ENCODE results near the gene RFESD.

RFESD gene

DNA sequence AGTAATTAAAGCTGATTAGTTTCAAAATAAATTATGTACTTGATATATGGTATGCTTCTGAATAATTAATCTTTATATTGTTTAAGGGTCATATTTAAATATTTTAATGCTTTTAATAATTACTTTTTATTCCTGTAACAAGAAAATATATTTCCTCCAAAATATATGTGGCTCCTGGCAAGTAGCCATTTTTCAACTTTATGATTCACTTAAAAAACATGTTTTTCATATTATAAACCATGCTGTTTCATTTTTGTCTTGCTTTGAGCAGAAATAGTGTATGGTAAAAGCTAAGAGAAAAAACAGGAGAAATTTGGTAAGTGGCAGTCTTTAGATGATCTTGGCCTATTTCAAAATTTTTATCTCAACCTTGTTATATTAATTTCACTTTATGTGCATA lies 21.6 kb downstream of the RFESD start:
- H3K27me3 ChIP-seq (replicated peaks; ENCODE audit: control insufficient read depth, insufficient read depth, low read length): no peaks in the 10 kb centered on the region

DNA sequence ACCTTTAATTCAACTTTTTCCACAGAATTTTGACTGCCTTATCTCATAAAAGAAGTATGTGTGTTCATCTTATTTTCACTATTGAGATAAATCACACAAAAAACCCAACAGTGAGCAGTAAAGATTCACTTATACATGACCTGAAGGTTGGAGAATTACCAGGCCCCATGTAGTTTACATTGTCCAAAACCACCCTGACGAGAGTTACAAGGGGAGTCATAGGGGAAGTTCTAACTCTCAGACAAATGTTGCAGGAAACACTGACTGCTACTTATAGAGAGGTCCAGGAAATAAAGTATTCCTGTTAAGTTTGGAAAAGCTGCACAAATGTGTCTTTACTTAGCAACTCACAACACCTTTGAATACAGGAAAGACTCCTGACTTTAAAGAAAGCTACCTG lies 22.2 kb downstream of the RFESD start:
- no peak overlapping the region for H3K4me3 ChIP-seq (ENCODE audit: low read length)
- H3K9me3 ChIP-seq (ENCODE audit: control insufficient read depth, low read length): no peaks in the 10 kb centered on the region
- no peak overlapping the region for H3K9ac ChIP-seq (ENCODE audit: low read length)
- H3K36me3 ChIP-seq (ENCODE audit: control insufficient read depth, insufficient read depth, low read length, severe bottlenecking): no peaks in the 10 kb centered on the region
- DNase-seq (ENCODE audit: low read depth): no peak
- no peaks in the 10 kb centered on the region for H3K27me3 ChIP-seq (replicated peaks; ENCODE audit: control insufficient read depth, insufficient read depth, low read length)
- peaks cover 49% of the 10 kb centered on the region for H3K4me1 ChIP-seq (ENCODE audit: control insufficient read depth, insufficient read depth, low read length)

More for the DNA sequence above, 21.6 kb downstream of the RFESD start:
- H3K4me1 ChIP-seq (ENCODE audit: control insufficient read depth, insufficient read depth, low read length): peaks cover 45% of the 10 kb centered on the region
- H3K9ac ChIP-seq (ENCODE audit: low read length): no peak overlapping the region
- H3K9me3 ChIP-seq (ENCODE audit: control insufficient read depth, low read length): no peaks in the 10 kb centered on the region
- H3K36me3 ChIP-seq (ENCODE audit: control insufficient read depth, insufficient read depth, low read length, severe bottlenecking): no peaks in the 10 kb centered on the region
- peak; percentile 59 for DNase-seq (ENCODE audit: low read depth)
- H3K4me3 ChIP-seq (ENCODE audit: low read length): no peak overlapping the region

DNA sequence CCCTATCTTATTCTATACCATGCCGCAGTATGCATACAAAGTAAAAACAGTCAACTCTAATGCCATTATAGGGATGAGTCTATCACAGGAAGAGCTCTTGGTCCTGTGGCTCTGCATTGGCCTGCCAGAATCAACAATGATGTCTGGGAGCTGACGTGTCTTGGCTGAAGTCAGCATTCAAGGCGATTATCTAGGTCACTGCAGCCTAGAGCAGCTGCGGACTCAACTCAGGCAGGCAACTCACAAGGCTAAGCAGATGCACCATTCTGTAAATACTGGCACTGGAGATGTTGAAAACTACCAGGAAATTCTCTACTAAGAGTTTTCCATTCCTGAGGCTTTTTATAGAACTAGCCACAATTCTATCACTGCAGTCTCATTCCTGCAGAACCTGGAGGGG lies 23.0 kb downstream of the RFESD start:
- Histone ChIP-seq H3K4me1 (ENCODE audit: control insufficient read depth, insufficient read depth, low read length) (peaks cover 43% of the 10 kb centered on the region), H3K9me3 (ENCODE audit: control insufficient read depth, low read length) (no peaks in the 10 kb centered on the region), H3K36me3 (ENCODE audit: control insufficient read depth, insufficient read depth, low read length, severe bottlenecking) (no peaks in the 10 kb centered on the region), H3K9ac (ENCODE audit: low read length) (no peak overlapping the region), H3K4me3 (ENCODE audit: low read length) (no peak overlapping the region), H3K27me3 (replicated peaks; ENCODE audit: control insufficient read depth, insufficient read depth, low read length) (no peaks in the 10 kb centered on the region)
- DNase-seq (ENCODE audit: low read depth): peak; percentile 83

DNA sequence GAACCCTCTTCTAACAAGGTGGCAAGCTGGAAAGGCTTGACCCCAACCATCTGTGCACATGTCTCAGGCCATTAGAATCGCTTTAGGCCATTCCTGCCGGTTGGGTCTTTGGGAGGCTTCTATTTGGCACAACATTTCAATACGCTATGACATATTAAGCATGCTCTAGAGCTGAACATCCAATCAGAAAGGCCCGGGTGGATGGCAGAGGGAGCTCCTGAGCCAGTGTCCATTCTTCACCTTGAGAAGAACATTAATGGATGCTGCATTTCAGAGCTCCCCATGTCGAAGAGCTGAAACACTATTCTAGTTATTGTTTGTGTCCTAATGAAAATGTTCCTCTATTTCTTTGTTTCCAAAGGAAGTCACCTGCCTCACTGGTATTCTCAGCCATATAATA lies 23.4 kb downstream of the RFESD start:
- Histone ChIP-seq H3K4me3 (ENCODE audit: low read length) (no peak overlapping the region), H3K9me3 (ENCODE audit: control insufficient read depth, low read length) (no peaks in the 10 kb centered on the region), H3K27me3 (replicated peaks; ENCODE audit: control insufficient read depth, insufficient read depth, low read length) (no peaks in the 10 kb centered on the region), H3K9ac (ENCODE audit: low read length) (no peak overlapping the region), H3K4me1 (ENCODE audit: control insufficient read depth, insufficient read depth, low read length) (peaks cover 40% of the 10 kb centered on the region), H3K36me3 (ENCODE audit: control insufficient read depth, insufficient read depth, low read length, severe bottlenecking) (no peaks in the 10 kb centered on the region)
- DNase-seq (ENCODE audit: low read depth): no peak

DNA sequence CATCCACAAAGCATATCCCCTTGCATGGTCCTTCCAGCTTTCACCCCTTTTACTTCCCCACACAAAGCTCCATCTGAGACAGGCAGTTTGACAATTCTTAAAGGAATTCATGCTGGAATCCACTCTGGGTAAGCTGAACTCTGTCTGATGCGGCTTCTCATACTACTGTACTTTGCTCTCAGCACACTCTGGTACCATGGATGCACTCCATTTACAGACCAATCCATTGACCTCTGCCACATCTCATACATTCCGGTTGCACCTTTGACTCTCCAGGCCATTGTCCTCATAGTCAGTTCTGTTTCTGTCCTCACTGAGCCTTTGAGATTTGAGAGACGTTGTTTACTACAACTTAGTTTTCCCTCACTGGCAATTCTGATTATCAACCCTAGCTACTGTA lies 24.0 kb downstream of the RFESD start:
- H3K4me3 ChIP-seq (ENCODE audit: low read length): no peak overlapping the region
- DNase-seq (ENCODE audit: low read depth): peak; percentile 26
- no peaks in the 10 kb centered on the region for H3K36me3 ChIP-seq (ENCODE audit: control insufficient read depth, insufficient read depth, low read length, severe bottlenecking)
- no peaks in the 10 kb centered on the region for H3K27me3 ChIP-seq (replicated peaks; ENCODE audit: control insufficient read depth, insufficient read depth, low read length)
- H3K9ac ChIP-seq (ENCODE audit: low read length): no peak overlapping the region
- peaks cover 40% of the 10 kb centered on the region for H3K4me1 ChIP-seq (ENCODE audit: control insufficient read depth, insufficient read depth, low read length)
- H3K9me3 ChIP-seq (ENCODE audit: control insufficient read depth, low read length): no peaks in the 10 kb centered on the region

DNA sequence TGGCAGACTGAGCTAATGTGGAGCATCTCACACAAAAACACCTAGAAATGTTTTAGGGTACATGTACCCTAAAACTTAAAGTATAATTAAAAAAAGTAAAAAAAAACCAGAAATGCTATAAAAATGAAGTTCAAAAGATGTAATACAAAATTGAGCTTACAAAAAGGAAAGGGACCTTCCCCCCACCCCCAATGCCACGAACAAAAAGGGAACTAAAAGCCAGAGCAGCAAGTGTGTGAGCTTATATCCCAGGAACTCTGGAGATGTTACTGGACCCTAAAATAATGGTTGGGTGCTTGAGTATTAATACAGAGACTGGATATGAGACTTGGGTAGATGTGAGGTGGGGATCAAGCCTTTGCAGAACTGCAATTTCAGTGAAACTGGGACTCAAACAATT lies 25.2 kb downstream of the RFESD start:
- H3K4me3 ChIP-seq (ENCODE audit: low read length): no peak overlapping the region
- no peaks in the 10 kb centered on the region for H3K9me3 ChIP-seq (ENCODE audit: control insufficient read depth, low read length)
- no peaks in the 10 kb centered on the region for H3K36me3 ChIP-seq (ENCODE audit: control insufficient read depth, insufficient read depth, low read length, severe bottlenecking)
- no peak for DNase-seq (ENCODE audit: low read depth)
- no peak overlapping the region for H3K9ac ChIP-seq (ENCODE audit: low read length)
- no peaks in the 10 kb centered on the region for H3K27me3 ChIP-seq (replicated peaks; ENCODE audit: control insufficient read depth, insufficient read depth, low read length)
- peaks cover 40% of the 10 kb centered on the region for H3K4me1 ChIP-seq (ENCODE audit: control insufficient read depth, insufficient read depth, low read length)

DNA sequence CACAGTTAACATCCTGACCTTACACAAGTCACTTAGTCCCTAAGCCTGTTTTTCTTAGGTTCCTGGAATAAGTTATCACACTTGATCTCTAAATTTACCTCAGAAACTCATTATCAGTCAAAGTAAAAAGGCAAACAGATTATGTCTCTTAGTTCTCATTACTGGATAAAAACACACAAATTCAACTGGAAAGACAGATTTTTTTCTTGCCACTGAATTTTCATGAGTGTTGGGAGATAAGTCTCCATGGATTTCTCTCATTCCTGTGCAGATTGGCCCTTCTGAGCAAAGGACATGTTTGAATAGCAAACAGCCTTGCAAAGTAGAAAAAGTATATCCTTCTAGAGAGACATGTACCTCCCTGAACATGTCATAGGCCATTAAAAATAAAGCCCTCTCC lies 26.1 kb downstream of the RFESD start:
- no peak overlapping the region for H3K4me3 ChIP-seq (ENCODE audit: low read length)

DNA sequence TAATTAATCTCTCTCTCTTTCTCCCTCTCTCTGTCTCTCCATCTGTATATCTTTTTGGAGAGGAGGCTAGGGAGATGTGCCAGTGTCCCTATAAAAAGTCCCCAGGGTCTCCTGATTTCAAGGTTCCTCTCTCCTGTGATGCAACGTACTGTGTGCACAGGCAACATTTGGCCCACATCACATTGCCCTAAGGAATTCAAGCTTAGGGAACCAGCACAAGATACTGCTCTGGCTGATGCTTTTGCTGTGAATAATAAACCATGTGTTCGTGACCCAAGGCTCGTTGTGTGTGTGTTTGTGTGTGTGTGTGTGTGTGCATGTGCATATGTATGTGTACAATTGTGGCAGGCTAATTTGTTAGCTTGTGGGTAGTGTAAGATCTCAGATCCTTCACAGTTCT lies 26.5 kb downstream of the RFESD start:
- Histone ChIP-seq H3K4me1 (ENCODE audit: control insufficient read depth, insufficient read depth, low read length) (peaks cover 40% of the 10 kb centered on the region), H3K36me3 (ENCODE audit: control insufficient read depth, insufficient read depth, low read length, severe bottlenecking) (no peaks in the 10 kb centered on the region)
- DNase-seq (ENCODE audit: low read depth): peak; percentile 63

More for the DNA sequence above, 26.1 kb downstream of the RFESD start:
- Histone ChIP-seq H3K36me3 (ENCODE audit: control insufficient read depth, insufficient read depth, low read length, severe bottlenecking) (no peaks in the 10 kb centered on the region), H3K27me3 (replicated peaks; ENCODE audit: control insufficient read depth, insufficient read depth, low read length) (no peaks in the 10 kb centered on the region), H3K9me3 (ENCODE audit: control insufficient read depth, low read length) (no peaks in the 10 kb centered on the region), H3K4me1 (ENCODE audit: control insufficient read depth, insufficient read depth, low read length) (peaks cover 40% of the 10 kb centered on the region), H3K9ac (ENCODE audit: low read length) (peak overlapping the region; percentile 35)
- DNase-seq (ENCODE audit: low read depth): no peak

DNA sequence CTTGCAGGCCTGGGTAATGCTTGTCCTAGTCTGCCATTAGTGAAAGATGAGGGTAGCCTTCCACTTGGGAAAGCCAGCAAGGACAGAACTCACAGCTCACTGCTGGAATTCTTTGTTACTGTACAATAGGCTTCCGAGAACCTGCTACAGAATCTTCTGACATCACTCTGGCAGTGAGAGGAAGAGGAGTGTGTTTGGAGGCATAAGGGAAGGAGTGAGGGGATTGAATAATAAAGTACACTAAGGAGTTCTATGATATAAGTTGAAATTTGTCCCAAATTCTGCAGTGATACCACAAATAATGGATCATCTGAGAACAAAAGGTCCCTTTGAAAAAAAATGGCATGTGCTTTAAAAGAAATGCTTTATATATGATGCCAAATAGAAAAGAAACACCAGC lies 36.3 kb downstream of the RFESD start, which contains the start of gene SPATA9:
TSS of gene SPATA9 (minus strand) at position 101 of the 400 bp plus-strand sequence. CDS start 137 bp downstream, outside the sequence.
- Histone ChIP-seq H3K9me3 (ENCODE audit: control insufficient read depth, low read length) (no peaks in the 10 kb centered on the region), H3K36me3 (ENCODE audit: control insufficient read depth, insufficient read depth, low read length, severe bottlenecking) (peaks cover 10% of the 10 kb centered on the region), H3K4me1 (ENCODE audit: control insufficient read depth, insufficient read depth, low read length) (no peaks in the 10 kb centered on the region), H3K27me3 (replicated peaks; ENCODE audit: control insufficient read depth, insufficient read depth, low read length) (no peaks in the 10 kb centered on the region), H3K9ac (ENCODE audit: low read length) (no peak within 1 kb of the TSS), H3K4me3 (ENCODE audit: low read length) (no peak within 1 kb of the TSS)
- DNase-seq (ENCODE audit: low read depth): no peak

More for the DNA sequence above, 26.5 kb downstream of the RFESD start:
- Histone ChIP-seq H3K9me3 (ENCODE audit: control insufficient read depth, low read length) (no peaks in the 10 kb centered on the region), H3K4me3 (ENCODE audit: low read length) (peak overlapping the region; percentile 48), H3K27me3 (replicated peaks; ENCODE audit: control insufficient read depth, insufficient read depth, low read length) (no peaks in the 10 kb centered on the region), H3K9ac (ENCODE audit: low read length) (peak overlapping the region; percentile 35)

DNA sequence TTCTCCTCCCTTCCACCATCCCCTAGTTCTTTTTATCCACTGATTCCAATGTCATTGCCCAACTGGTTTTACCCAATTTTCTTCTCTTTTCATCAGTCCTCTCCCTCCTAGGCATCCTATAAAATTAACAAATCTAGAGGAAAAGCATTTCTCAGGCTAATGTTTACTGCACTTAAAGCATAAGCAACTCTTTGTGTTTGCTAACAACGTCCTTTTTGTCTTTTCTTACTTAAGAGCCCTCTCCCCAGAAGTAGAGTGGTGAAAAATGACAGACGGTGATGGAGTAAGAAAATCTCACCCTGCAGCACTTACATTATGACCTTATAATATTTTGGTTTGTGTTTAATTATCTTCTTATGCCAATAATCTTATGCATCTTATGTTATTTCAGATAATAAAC lies 37.8 kb downstream of the RFESD start:
- Histone ChIP-seq H3K9me3 (ENCODE audit: control insufficient read depth, low read length) (no peaks in the 10 kb centered on the region), H3K4me3 (ENCODE audit: low read length) (no peak overlapping the region), H3K4me1 (ENCODE audit: control insufficient read depth, insufficient read depth, low read length) (no peaks in the 10 kb centered on the region), H3K36me3 (ENCODE audit: control insufficient read depth, insufficient read depth, low read length, severe bottlenecking) (peaks cover 10% of the 10 kb centered on the region), H3K9ac (ENCODE audit: low read length) (no peak overlapping the region), H3K27me3 (replicated peaks; ENCODE audit: control insufficient read depth, insufficient read depth, low read length) (no peaks in the 10 kb centered on the region)
- no peak for DNase-seq (ENCODE audit: low read depth)

DNA sequence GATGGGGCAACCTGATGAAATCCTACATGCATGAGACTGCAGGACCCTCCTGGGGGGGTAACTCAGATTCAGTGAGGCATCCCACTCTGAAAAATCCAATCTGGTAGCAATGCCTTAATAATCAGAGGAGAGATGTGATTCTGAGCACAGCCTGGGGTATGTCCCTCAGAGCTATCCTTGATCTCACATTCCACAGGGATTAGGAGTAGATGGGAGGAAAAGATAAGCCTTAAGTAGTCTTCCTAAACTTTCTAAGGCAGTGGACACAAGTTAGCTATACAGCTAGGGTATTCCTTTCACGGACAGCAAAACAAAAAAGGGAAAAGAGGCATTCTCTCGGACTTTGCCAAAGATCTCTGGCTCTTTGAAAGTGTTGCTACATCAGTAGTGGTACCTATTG lies 40.1 kb downstream of the RFESD start:
- no peak overlapping the region for H3K9ac ChIP-seq (ENCODE audit: low read length)
- H3K27me3 ChIP-seq (replicated peaks; ENCODE audit: control insufficient read depth, insufficient read depth, low read length): no peaks in the 10 kb centered on the region
- no peak overlapping the region for H3K4me3 ChIP-seq (ENCODE audit: low read length)
- no peaks in the 10 kb centered on the region for H3K4me1 ChIP-seq (ENCODE audit: control insufficient read depth, insufficient read depth, low read length)
- DNase-seq (ENCODE audit: low read depth): no peak
- H3K36me3 ChIP-seq (ENCODE audit: control insufficient read depth, insufficient read depth, low read length, severe bottlenecking): peaks cover 5% of the 10 kb centered on the region
- no peaks in the 10 kb centered on the region for H3K9me3 ChIP-seq (ENCODE audit: control insufficient read depth, low read length)

DNA sequence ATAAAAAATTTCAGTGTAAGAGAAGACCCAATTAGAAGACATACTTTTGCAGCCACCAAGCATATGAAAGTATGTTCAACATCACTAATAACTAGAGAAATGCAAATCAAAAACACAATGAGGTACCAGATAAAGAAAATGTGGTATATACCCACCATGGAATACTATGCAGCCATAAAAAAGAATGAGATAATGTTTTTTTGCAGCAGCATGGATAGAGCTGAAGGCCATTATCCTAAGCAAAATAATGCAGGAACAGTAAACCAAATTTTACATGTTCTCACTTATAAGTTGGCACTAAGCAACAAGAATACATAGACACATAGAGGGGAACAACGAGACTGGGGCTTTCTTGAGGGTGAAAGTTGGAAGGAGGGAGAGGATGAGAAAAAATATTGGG lies 43.1 kb downstream of the RFESD start:
- Histone ChIP-seq H3K9ac (ENCODE audit: low read length) (no peak overlapping the region), H3K27me3 (replicated peaks; ENCODE audit: control insufficient read depth, insufficient read depth, low read length) (no peaks in the 10 kb centered on the region), H3K36me3 (ENCODE audit: control insufficient read depth, insufficient read depth, low read length, severe bottlenecking) (no peaks in the 10 kb centered on the region), H3K4me1 (ENCODE audit: control insufficient read depth, insufficient read depth, low read length) (no peaks in the 10 kb centered on the region), H3K9me3 (ENCODE audit: control insufficient read depth, low read length) (no peaks in the 10 kb centered on the region), H3K4me3 (ENCODE audit: low read length) (no peak overlapping the region)
- no peak for DNase-seq (ENCODE audit: low read depth)
